ENCODE measurements around the gene CSMD2.

DNA sequence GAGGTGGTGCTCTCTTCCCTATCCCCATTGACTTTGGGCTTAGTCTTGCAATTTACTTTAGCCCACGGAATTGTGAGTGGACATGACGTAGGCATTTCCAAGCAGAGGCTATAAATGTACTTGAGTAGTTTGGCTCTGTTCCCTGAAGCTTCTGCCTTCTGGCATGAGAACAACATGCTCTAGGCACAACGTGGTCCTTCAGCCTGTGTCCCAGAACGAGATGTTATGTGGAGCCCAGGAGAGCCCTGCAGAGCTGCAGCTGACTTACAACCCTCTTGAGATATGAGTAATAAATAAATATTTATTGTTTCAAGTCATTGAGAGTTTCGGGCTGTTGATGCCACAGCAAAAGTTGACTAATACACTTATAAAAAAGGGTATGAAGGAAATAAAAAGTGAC lies 406.3 kb downstream of the CSMD2 start:
- no peak for TF ChIP-seq CTCF (IDR thresholded peaks at IDR 0.05; ENCODE audit: low read length)
- TF ChIP-seq EZH2 (optimal IDR thresholded peaks at IDR 0.05; ENCODE audit: low read depth, low read length): no peak
- no peak for TF ChIP-seq EZH2phosphoT487 (IDR thresholded peaks at IDR 0.05; ENCODE audit: low read length)

Measured in MM.1S (cell line).